ENCODE results near the gene DLGAP4.

GRCh38 chr20:36311141-36311853 is 5.2 kb downstream of the DLGAP4 start:
- TF ChIP-seq CHD2 (IDR thresholded peaks at IDR 0.05; ENCODE audit: low read length) (no peak), POLR2AphosphoS5 (IDR thresholded peaks at IDR 0.05; ENCODE audit: low read depth, low read length) (no peak)
- TF ChIP-seq, protein P1, sequence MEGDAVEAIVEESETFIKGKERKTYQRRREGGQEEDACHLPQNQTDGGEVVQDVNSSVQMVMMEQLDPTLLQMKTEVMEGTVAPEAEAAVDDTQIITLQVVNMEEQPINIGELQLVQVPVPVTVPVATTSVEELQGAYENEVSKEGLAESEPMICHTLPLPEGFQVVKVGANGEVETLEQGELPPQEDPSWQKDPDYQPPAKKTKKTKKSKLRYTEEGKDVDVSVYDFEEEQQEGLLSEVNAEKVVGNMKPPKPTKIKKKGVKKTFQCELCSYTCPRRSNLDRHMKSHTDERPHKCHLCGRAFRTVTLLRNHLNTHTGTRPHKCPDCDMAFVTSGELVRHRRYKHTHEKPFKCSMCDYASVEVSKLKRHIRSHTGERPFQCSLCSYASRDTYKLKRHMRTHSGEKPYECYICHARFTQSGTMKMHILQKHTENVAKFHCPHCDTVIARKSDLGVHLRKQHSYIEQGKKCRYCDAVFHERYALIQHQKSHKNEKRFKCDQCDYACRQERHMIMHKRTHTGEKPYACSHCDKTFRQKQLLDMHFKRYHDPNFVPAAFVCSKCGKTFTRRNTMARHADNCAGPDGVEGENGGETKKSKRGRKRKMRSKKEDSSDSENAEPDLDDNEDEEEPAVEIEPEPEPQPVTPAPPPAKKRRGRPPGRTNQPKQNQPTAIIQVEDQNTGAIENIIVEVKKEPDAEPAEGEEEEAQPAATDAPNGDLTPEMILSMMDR (IDR thresholded peaks at IDR 0.05; ENCODE audit: control extremely low read depth in 1 of 3, insufficient read depth in 1 of 3, low read depth in 1 of 3, low read length in 3 of 3): no peak

Measured in H1 (cell line).